Liver (tissue), 9 donors: Measurements from ENCODE around the gene HCN2. TPM values are rescaled to one million over a fixed set of nuclear protein-coding genes. Genes with fewer than 3 reads are reported as not detected.

Source experiments
- DNase-seq: peaks from one replicate; pipeline ENCODE4 v3.0.0-alpha.2; 2017; ENCODE audit warnings: low spot score
- H3K27ac ChIP-seq, 2 donors: one replicate each; pipeline ENCODE4 v1.7.0; 2013; ENCODE audit warnings: inconsistent platforms in 2 of 2, low read length in 2 of 2, control low read depth in 1 of 2, low read depth in 1 of 2, mild to moderate bottlenecking in 1 of 2
- H3K27me3 ChIP-seq, 4 donors: one replicate each; pipeline versions ENCODE4 v1.6.1 to v1.7.0; 2013; ENCODE audit warnings: low read length in 3 of 4, inconsistent platforms in 1 of 4, mild to moderate bottlenecking in 1 of 4, moderate library complexity in 1 of 4; ENCODE audit not compliant: control insufficient read depth in 4 of 4, insufficient read depth in 4 of 4
- H3K36me3 ChIP-seq, 4 donors: one replicate each; pipeline versions ENCODE4 v1.6.1 to v1.7.0; 2013; ENCODE audit warnings: low read length in 3 of 4, mild to moderate bottlenecking in 3 of 4, low read depth in 1 of 4, moderate library complexity in 1 of 4; ENCODE audit not compliant: control insufficient read depth in 4 of 4, insufficient read depth in 3 of 4
- H3K4me1 ChIP-seq, 4 donors: one replicate each; pipeline versions ENCODE4 v1.6.1 to v1.7.0; 2013; ENCODE audit warnings: low read length in 3 of 4, mild to moderate bottlenecking in 3 of 4, moderate library complexity in 1 of 4; ENCODE audit not compliant: control insufficient read depth in 4 of 4, insufficient read depth in 4 of 4
- H3K4me3 ChIP-seq, 3 donors: one replicate each; pipeline versions ENCODE4 v1.6.1 to v1.7.0; 2013; ENCODE audit warnings: low read length in 3 of 3, control low read depth in 1 of 3, low read depth in 1 of 3, mild to moderate bottlenecking in 1 of 3
- H3K9ac ChIP-seq, 2 donors: one replicate each; pipeline ENCODE4 v1.7.0; 2013; ENCODE audit warnings: low read length in 2 of 2, mild to moderate bottlenecking in 2 of 2, moderate library complexity in 2 of 2, control low read depth in 1 of 2, low read depth in 1 of 2
- H3K9me3 ChIP-seq, 4 donors: one replicate each; pipeline versions ENCODE4 v1.6.1 to v1.7.0; 2013; ENCODE audit warnings: low read length in 3 of 4; ENCODE audit not compliant: control insufficient read depth in 4 of 4
- ATF3 ChIP-seq: IDR thresholded peaks from 2 replicates; pipeline ENCODE4 v1.6.1; 2016; ENCODE audit warnings: antibody characterized with exemption
- CTCF ChIP-seq: fragments of 150-350 bp; IDR thresholded peaks from 2 replicates; pipeline ENCODE4 v1.5.1; 2017; ENCODE audit warnings: improper control_type of control experiment, low read depth, low read length; ENCODE audit not compliant: missing input control
- EGR1 ChIP-seq, 2 donors: IDR thresholded peaks; 2 replicates each; pipeline ENCODE4 v1.6.1; 2016 to 2018; ENCODE audit warnings: antibody characterized with exemption in 2 of 2, low read depth in 2 of 2
- FOXA1 ChIP-seq: IDR thresholded peaks from 2 replicates; pipeline ENCODE4 v1.6.1; 2016; ENCODE audit warnings: antibody characterized with exemption
- FOXA2 ChIP-seq: IDR thresholded peaks from 2 replicates; pipeline ENCODE4 v1.6.1; 2016; ENCODE audit warnings: antibody characterized with exemption
- GABPA ChIP-seq, 2 donors: IDR thresholded peaks in 1 of 2; conservative IDR thresholded peaks in 1 of 2; 2 replicates each; pipeline ENCODE4 v1.6.1; 2016; ENCODE audit warnings: antibody characterized with exemption in 2 of 2, mild to moderate bottlenecking in 1 of 2, moderate library complexity in 1 of 2
- HNF4A ChIP-seq, 2 donors: conservative IDR thresholded peaks; 2 replicates each; pipeline ENCODE4 v1.6.1; 2016; ENCODE audit warnings: antibody characterized with exemption in 2 of 2, mild to moderate bottlenecking in 2 of 2
- HNF4G ChIP-seq: IDR thresholded peaks from 2 replicates; pipeline ENCODE4 v1.6.1; 2016; ENCODE audit warnings: antibody characterized with exemption
- JUND ChIP-seq, 2 donors: IDR thresholded peaks; 2 replicates each; pipeline ENCODE4 v1.6.1; 2016; ENCODE audit warnings: antibody characterized with exemption in 2 of 2
- MAX ChIP-seq: IDR thresholded peaks from 2 replicates; pipeline ENCODE4 v1.6.1; 2016; ENCODE audit warnings: antibody characterized with exemption
- NR2F2 ChIP-seq: IDR thresholded peaks from 2 replicates; pipeline ENCODE4 v1.6.1; 2016; ENCODE audit warnings: antibody characterized with exemption
- RAD21 ChIP-seq, 2 donors: IDR thresholded peaks; 2 replicates each; pipeline ENCODE4 v1.6.1; 2016; ENCODE audit warnings: antibody characterized with exemption in 2 of 2, mild to moderate bottlenecking in 2 of 2
- REST ChIP-seq: IDR thresholded peaks from 2 replicates; pipeline ENCODE4 v1.6.1; 2016; ENCODE audit warnings: antibody characterized with exemption, mild to moderate bottlenecking
- RXRA ChIP-seq, 2 donors: IDR thresholded peaks; 2 replicates each; pipeline ENCODE4 v1.6.1; 2017 to 2018; ENCODE audit warnings: antibody characterized with exemption in 2 of 2, mild to moderate bottlenecking in 1 of 2
- SP1 ChIP-seq: IDR thresholded peaks from 2 replicates; pipeline ENCODE4 v1.6.1; 2018; ENCODE audit warnings: antibody characterized with exemption, mild to moderate bottlenecking
- TAF1 ChIP-seq: conservative IDR thresholded peaks from 2 replicates; pipeline ENCODE4 v1.6.1; 2016; ENCODE audit warnings: antibody characterized with exemption, mild to moderate bottlenecking
- YY1 ChIP-seq: IDR thresholded peaks from 2 replicates; pipeline ENCODE4 v1.6.1; 2016; ENCODE audit warnings: antibody characterized with exemption, mild to moderate bottlenecking
- ZBTB33 ChIP-seq: IDR thresholded peaks from 2 replicates; pipeline ENCODE4 v1.6.1; 2016; ENCODE audit warnings: antibody characterized with exemption
- WGBS: extraction: QIAGEN DNeasy Blood & Tissue Kit; methylation state at CpG from one replicate; pipeline ENCODE4 v1.1.7; 2013; 5-methylcytosine and 5-hydroxymethylcytosine counted together
- polyA plus RNA-seq, 2 donors: library from polyadenylated mRNA; stranded (reverse) in 1 of 2; unstranded in 1 of 2; fragments of 200-250 nt in 1 of 2; fragments of >200 nt in 1 of 2; fragmentation: Nextera tagmentation in 1 of 2; extraction: Ambion mirVana in 1 of 2; gene quantifications; one replicate each; pipeline versions ENCODE4 v1.2.1 to v1.2.3, GENCODE V29; 2013 to 2015
- total RNA-seq, 2 donors: library from RNA; depleted of rRNA; stranded (reverse); fragments of >200 nt; gene quantifications; one replicate each; pipeline ENCODE4 v1.2.3, GENCODE V29; 2014
- donor health status: healthy.
- donor health status: healthy.
- donor health status: healthy.
- donor health status: healthy.
- donor health status: healthy.

HCN2 gene
- total and polyA plus RNA-seq, 4 donors: 0.05 to 0.17 (median 0.13) TPM; not detected in 1

GRCh38 chr19:583198-583967 is 6.3 kb upstream of the HCN2 start:
- peaks cover 0 to 3% (median 0%) of the 10 kb centered on the region in 4 donors for H3K4me1 ChIP-seq
- no peak overlapping the region for H3K9ac ChIP-seq
- H3K9me3 ChIP-seq: no peaks in the 10 kb centered on the region
- no peak for TF ChIP-seq ZBTB33
- H3K4me3 ChIP-seq: no peak overlapping the region
- DNase-seq: no peak
- 89% methylated on average over 27 of the region's 27 CpGs for WGBS
- peaks cover 9 to 22% (median 12%) of the 10 kb centered on the region in 4 donors for H3K36me3 ChIP-seq
- no peak overlapping the region for H3K27ac ChIP-seq
- no peaks in the 10 kb centered on the region for H3K27me3 ChIP-seq

GRCh38 chr19:583968-584239 is 5.8 kb upstream of the HCN2 start:
- H3K27ac ChIP-seq: no peak overlapping the region
- TF ChIP-seq REST (no peak), HNF4G (no peak), FOXA1 (no peak), TAF1 (no peak), RXRA (IDR thresholded peaks at IDR 0.05) (no peak), NR2F2 (no peak), RAD21 (IDR thresholded peaks at IDR 0.05) (no peak), ATF3 (no peak), HNF4A (conservative IDR thresholded peaks at IDR 0.05) (no peak), ZBTB33 (no peak), EGR1 (IDR thresholded peaks at IDR 0.05; ENCODE audit: low read depth in 2 of 2) (no peak), YY1 (no peak), MAX (no peak), CTCF (no peak), FOXA2 (no peak), GABPA (IDR thresholded peaks at IDR 0.05 in 1 of 2, conservative IDR thresholded peaks at IDR 0.05 in 1 of 2) (no peak), JUND (IDR thresholded peaks at IDR 0.05) (no peak), SP1 (no peak)
- H3K4me1 ChIP-seq: peaks cover 0 to 3% (median 0%) of the 10 kb centered on the region in 4 donors
- H3K9me3 ChIP-seq: no peaks in the 10 kb centered on the region
- H3K9ac ChIP-seq: no peak overlapping the region
- H3K4me3 ChIP-seq: no peak overlapping the region
- H3K36me3 ChIP-seq: peaks cover 9 to 22% (median 12%) of the 10 kb centered on the region in 4 donors
- DNase-seq: no peak
- 79% methylated on average over 5 of the region's 5 CpGs for WGBS
- H3K27me3 ChIP-seq: peaks cover 0 to 1% (median 0%) of the 10 kb centered on the region in 4 donors
